Measurements from ENCODE around the gene PXDN.

- TF ChIP-seq POLR2A (IDR thresholded peaks at IDR 0.05) (no peak), CTCF (IDR thresholded peaks at IDR 0.05) (no peak)
These were observed 162.2 kb downstream of the PXDN start for GRCh38 chr2:1581965-1582625.
